ENCODE measurements around the gene PIK3R1.

Gene PIK3R1

DNA sequence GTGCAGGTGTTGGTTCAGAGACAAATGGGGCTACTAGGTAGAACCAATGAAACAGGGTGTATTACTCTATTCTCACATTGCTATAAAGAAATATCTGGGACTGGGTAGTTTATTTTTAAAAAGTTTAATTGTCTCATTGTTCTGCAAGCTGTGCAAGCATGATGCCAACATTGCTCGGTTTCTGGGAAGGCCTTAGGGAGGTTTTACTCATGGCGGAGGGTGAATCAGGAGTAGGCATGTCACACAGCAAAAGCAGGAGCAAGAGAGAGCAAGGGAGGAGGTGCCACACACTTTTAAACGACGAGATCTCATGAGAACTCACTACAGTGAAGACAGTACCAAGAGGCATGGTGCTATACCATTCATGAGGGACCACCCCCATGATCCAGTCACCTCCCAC lies 134.6 kb downstream of the PIK3R1 start:
- no peaks in the 10 kb centered on the region for H3K9me3 ChIP-seq
- H3K27me3 ChIP-seq = no peaks in the 10 kb centered on the region
- H3K36me3 ChIP-seq = no peaks in the 10 kb centered on the region
- DNase-seq = no peak
- peaks cover under 1% of the 10 kb centered on the region; the same call in 1 of the 2 replicates for H3K4me1 ChIP-seq
- H3K4me3 ChIP-seq (ENCODE audit: low read depth, low read length) = no peak overlapping the region
- no peak for TF ChIP-seq CTCF (IDR thresholded peaks at IDR 0.05; ENCODE audit: low read depth, low read length)
